Measurements from ENCODE around the gene VPS8. TPM values are rescaled to one million over a fixed set of nuclear protein-coding genes. Genes with fewer than 3 reads are reported as not detected.
A peak's percentile ranks its signal among the peaks of the same experiment; 100 is the strongest.

Gene VPS8
- total and polyA plus RNA-seq, 9 of the 15 experiments (the other 6 are each of a cell fraction or from before 2014, with no cell fraction given), result 7.2 to 41.0 (median 28.3) TPM

DNA sequence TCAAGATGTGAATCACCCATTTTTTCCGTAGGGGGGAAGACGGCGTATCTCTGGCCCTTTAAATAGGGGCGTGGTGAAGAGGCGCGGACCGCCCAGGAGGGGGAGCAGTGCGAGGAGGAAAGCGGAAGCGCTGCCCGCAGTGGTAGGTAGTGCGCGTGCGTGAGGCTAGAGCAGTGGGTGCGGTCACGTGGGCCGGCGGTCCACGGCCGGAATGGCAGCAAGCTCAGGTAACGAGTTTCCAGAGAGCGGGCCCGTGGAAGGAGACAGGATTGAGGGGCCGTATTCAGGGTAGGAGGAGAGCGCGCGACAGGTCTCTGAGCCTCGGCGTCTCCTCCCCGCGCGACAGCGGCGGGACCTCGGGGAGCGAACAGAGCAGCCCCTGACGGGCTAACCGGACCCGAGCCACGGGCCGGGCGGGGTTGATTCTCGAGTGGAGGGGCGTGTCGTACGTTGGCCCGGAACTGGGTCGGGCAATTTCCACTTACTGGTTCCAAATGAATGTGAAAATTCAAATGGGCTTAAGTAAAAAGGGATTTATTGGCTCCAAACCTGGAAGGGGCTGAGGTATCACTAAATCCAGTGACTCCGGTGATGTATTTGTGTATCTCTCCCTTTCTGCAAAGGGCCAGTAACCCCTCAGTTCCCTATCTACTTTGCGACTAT is at the start of gene VPS8 (continued):
- TF ChIP-seq, protein P1, sequence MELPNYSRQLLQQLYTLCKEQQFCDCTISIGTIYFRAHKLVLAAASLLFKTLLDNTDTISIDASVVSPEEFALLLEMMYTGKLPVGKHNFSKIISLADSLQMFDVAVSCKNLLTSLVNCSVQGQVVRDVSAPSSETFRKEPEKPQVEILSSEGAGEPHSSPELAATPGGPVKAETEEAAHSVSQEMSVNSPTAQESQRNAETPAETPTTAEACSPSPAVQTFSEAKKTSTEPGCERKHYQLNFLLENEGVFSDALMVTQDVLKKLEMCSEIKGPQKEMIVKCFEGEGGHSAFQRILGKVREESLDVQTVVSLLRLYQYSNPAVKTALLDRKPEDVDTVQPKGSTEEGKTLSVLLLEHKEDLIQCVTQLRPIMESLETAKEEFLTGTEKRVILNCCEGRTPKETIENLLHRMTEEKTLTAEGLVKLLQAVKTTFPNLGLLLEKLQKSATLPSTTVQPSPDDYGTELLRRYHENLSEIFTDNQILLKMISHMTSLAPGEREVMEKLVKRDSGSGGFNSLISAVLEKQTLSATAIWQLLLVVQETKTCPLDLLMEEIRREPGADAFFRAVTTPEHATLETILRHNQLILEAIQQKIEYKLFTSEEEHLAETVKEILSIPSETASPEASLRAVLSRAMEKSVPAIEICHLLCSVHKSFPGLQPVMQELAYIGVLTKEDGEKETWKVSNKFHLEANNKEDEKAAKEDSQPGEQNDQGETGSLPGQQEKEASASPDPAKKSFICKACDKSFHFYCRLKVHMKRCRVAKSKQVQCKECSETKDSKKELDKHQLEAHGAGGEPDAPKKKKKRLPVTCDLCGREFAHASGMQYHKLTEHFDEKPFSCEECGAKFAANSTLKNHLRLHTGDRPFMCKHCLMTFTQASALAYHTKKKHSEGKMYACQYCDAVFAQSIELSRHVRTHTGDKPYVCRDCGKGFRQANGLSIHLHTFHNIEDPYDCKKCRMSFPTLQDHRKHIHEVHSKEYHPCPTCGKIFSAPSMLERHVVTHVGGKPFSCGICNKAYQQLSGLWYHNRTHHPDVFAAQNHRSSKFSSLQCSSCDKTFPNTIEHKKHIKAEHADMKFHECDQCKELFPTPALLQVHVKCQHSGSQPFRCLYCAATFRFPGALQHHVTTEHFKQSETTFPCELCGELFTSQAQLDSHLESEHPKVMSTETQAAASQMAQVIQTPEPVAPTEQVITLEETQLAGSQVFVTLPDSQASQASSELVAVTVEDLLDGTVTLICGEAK (IDR thresholded peaks at IDR 0.05), result peak; percentile 30; the same call in 1 of the 2 replicates
- TF ChIP-seq, protein P1 (CRISPR knock-in tag; IDR thresholded peaks at IDR 0.05), result no peak
- TF ChIP-seq HSF4 (CRISPR knock-in tag; IDR thresholded peaks at IDR 0.05; ENCODE audit: borderline replicate concordance) (no peak), NELFE (IDR thresholded peaks at IDR 0.05; ENCODE audit: insufficient read depth, insufficient read length) (no peak), FOS (IDR thresholded peaks at IDR 0.05; ENCODE audit: extremely low read depth, insufficient read length) (no peak), SMARCE1 (IDR thresholded peaks at IDR 0.05) (peak; percentile 7; the same call in 1 of the 2 replicates), NR4A1 (CRISPR knock-in tag; IDR thresholded peaks at IDR 0.05) (0 out of 2 replicates have a peak, but pooled peaks have one; percentile 67), NR4A1 (tag; IDR thresholded peaks at IDR 0.05) (no peak), OTX1 (CRISPR knock-in tag; IDR thresholded peaks at IDR 0.05) (no peak), CBX1 (IDR thresholded peaks at IDR 0.05; ENCODE audit: low read depth) (peak; percentile 53; the same call in 1 of the 2 replicates), ZEB2 (IDR thresholded peaks at IDR 0.05) (no peak)
- TF ChIP-seq, protein P2, sequence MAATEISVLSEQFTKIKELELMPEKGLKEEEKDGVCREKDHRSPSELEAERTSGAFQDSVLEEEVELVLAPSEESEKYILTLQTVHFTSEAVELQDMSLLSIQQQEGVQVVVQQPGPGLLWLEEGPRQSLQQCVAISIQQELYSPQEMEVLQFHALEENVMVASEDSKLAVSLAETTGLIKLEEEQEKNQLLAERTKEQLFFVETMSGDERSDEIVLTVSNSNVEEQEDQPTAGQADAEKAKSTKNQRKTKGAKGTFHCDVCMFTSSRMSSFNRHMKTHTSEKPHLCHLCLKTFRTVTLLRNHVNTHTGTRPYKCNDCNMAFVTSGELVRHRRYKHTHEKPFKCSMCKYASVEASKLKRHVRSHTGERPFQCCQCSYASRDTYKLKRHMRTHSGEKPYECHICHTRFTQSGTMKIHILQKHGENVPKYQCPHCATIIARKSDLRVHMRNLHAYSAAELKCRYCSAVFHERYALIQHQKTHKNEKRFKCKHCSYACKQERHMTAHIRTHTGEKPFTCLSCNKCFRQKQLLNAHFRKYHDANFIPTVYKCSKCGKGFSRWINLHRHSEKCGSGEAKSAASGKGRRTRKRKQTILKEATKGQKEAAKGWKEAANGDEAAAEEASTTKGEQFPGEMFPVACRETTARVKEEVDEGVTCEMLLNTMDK (IDR thresholded peaks at IDR 0.05; ENCODE audit: borderline replicate concordance, insufficient read depth, low read depth, low read length, poor library complexity, severe bottlenecking), result peak; percentile 95
- TF ChIP-seq, protein P3, sequence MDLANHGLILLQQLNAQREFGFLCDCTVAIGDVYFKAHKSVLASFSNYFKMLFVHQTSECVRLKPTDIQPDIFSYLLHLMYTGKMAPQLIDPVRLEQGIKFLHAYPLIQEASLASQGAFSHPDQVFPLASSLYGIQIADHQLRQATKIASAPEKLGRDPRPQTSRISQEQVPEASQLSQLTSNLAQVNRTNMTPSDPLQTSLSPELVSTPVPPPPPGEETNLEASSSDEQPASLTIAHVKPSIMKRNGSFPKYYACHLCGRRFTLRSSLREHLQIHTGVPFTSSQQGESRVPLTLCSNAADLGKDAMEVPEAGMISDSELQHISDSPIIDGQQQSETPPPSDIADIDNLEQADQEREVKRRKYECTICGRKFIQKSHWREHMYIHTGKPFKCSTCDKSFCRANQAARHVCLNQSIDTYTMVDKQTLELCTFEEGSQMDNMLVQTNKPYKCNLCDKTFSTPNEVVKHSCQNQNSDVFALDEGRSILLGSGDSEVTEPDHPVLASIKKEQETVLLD (IDR thresholded peaks at IDR 0.05), result peak; percentile 89
- TF ChIP-seq, protein P4, sequence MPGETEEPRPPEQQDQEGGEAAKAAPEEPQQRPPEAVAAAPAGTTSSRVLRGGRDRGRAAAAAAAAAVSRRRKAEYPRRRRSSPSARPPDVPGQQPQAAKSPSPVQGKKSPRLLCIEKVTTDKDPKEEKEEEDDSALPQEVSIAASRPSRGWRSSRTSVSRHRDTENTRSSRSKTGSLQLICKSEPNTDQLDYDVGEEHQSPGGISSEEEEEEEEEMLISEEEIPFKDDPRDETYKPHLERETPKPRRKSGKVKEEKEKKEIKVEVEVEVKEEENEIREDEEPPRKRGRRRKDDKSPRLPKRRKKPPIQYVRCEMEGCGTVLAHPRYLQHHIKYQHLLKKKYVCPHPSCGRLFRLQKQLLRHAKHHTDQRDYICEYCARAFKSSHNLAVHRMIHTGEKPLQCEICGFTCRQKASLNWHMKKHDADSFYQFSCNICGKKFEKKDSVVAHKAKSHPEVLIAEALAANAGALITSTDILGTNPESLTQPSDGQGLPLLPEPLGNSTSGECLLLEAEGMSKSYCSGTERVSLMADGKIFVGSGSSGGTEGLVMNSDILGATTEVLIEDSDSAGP (CRISPR knock-in tag; IDR thresholded peaks at IDR 0.05), result peak; percentile 99

All from K562 (cell line).